ENCODE measurements around the gene EREG. TPM values are rescaled to one million over a fixed set of nuclear protein-coding genes. Genes with fewer than 3 reads are reported as not detected.
A peak's percentile ranks its signal among the peaks of the same experiment; 100 is the strongest.

Gene EREG
- total and polyA plus RNA-seq, 10 of the 15 experiments (the other 5 are each of a cell fraction or from before 2014, with no cell fraction given): not detected

GRCh38 chr4:74431113-74431826 is 66.3 kb downstream of the EREG start (continued):
- TF ChIP-seq ZNF217 (IDR thresholded peaks at IDR 0.05) (0 out of 2 replicates have a peak, but pooled peaks have one; percentile 27), EP300 (IDR thresholded peaks at IDR 0.05; ENCODE audit: borderline replicate concordance in 1 of 2, control insufficient read depth in 1 of 2, low read depth in 2 of 2, low read length in 2 of 2) (peak; percentile 75 to 80; a peak in 2 of 4 replicates), MTA2 (IDR thresholded peaks at IDR 0.05; ENCODE audit: low read depth) (peak; percentile 96), TARDBP (IDR thresholded peaks at IDR 0.05; ENCODE audit: borderline replicate concordance) (no peak), RELB (IDR thresholded peaks at IDR 0.05; ENCODE audit: low read depth) (0 out of 2 replicates have a peak, but pooled peaks have one; percentile 20), DPF2 (IDR thresholded peaks at IDR 0.05) (0 out of 2 replicates have a peak, but pooled peaks have one; percentile 19), BHLHE40 (IDR thresholded peaks at IDR 0.05; ENCODE audit: borderline replicate concordance in 1 of 2, low read depth in 2 of 2, low read length in 1 of 2) (peak in 1 of 2 experiments; percentile 14; a peak in 1 of 4 replicates)
- TF ChIP-seq, protein P1, sequence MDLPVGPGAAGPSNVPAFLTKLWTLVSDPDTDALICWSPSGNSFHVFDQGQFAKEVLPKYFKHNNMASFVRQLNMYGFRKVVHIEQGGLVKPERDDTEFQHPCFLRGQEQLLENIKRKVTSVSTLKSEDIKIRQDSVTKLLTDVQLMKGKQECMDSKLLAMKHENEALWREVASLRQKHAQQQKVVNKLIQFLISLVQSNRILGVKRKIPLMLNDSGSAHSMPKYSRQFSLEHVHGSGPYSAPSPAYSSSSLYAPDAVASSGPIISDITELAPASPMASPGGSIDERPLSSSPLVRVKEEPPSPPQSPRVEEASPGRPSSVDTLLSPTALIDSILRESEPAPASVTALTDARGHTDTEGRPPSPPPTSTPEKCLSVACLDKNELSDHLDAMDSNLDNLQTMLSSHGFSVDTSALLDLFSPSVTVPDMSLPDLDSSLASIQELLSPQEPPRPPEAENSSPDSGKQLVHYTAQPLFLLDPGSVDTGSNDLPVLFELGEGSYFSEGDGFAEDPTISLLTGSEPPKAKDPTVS (IDR thresholded peaks at IDR 0.05; ENCODE audit: low read depth, low read length): no peak

GRCh38 chr4:74433043-74433442 is 68.1 kb downstream of the EREG start:
- no peak for FAIRE-seq
- BruUV-seq (replicated peaks): no TSS peak
- no peak for DNase-seq (ENCODE audit: low read depth, low spot score)
- in situ Hi-C loops (cut with MboI) (no loop called here), intact Hi-C loops (cut with micrococcal nuclease; ENCODE audit: unreplicated experiment) (no loop called here)
- CTCF ChIA-PET: no interaction called here
- Histone ChIP-seq H3K4me3 (no peak overlapping the region), H3K79me2 (ENCODE audit: control insufficient read depth, insufficient read depth, low read length) (no peaks in the 10 kb centered on the region), H4K20me1 (ENCODE audit: control insufficient read depth, insufficient read depth) (no peaks in the 10 kb centered on the region), H3K9me3 (replicated peaks; ENCODE audit: control insufficient read depth, insufficient read depth, low read length) (no peaks in the 10 kb centered on the region; the same call in 2 of the 3 replicates), H3K4me1 (ENCODE audit: control insufficient read depth, insufficient read depth, low read length) (no peaks in the 10 kb centered on the region), H3K27me3 (replicated peaks in 1 of 2; ENCODE audit: control insufficient read depth in 2 of 2, insufficient read depth in 2 of 2, low read length in 1 of 2) (no peaks in the 10 kb centered on the region), H2AFZ (ENCODE audit: control insufficient read depth, low read depth, low read length) (no peak overlapping the region), H3K4me2 (ENCODE audit: control insufficient read depth, insufficient read depth) (no peak overlapping the region), H3K9ac (ENCODE audit: control insufficient read depth, insufficient read depth, low read length) (no peak overlapping the region), H3K36me3 (ENCODE audit: control insufficient read depth in 2 of 2, insufficient read depth in 2 of 2, low read length in 1 of 2) (no peaks in the 10 kb centered on the region), H3K27ac (ENCODE audit: control insufficient read depth, insufficient read depth) (no peak overlapping the region)
- no peak for ATAC-seq
- 2% methylated on average over 2 of the region's 2 CpGs for WGBS (ENCODE audit: insufficient coverage, insufficient replicate concordance, low lambda C conversion rate, missing lambda C conversion rate)
- POLR2A ChIA-PET: no interaction called here
- RAD21 ChIA-PET (ENCODE audit: unreplicated experiment): no interaction called here
- SMC1A ChIA-PET (ENCODE audit: uncharacterized antibody, unreplicated experiment): no interaction called here
- TF ChIP-seq SUZ12 (IDR thresholded peaks at IDR 0.05; ENCODE audit: unreplicated experiment) (no peak), SPI1 (IDR thresholded peaks at IDR 0.05; ENCODE audit: borderline replicate concordance, insufficient read depth, low read depth, low read length) (no peak), IKZF2 (IDR thresholded peaks at IDR 0.05) (no peak), ZBED1 (IDR thresholded peaks at IDR 0.05; ENCODE audit: borderline replicate concordance) (no peak), HDAC6 (IDR thresholded peaks at IDR 0.05; ENCODE audit: unreplicated experiment) (no peak), MXI1 (IDR thresholded peaks at IDR 0.05; ENCODE audit: low read depth, low read length) (no peak), SMARCA5 (IDR thresholded peaks at IDR 0.05) (no peak), IKZF1 (conservative IDR thresholded peaks at IDR 0.05) (no peak), NR2C1 (IDR thresholded peaks at IDR 0.05) (no peak)

Data from GM12878 (cell line).